Measurements from ENCODE around the gene KCNC3. TPM values are rescaled to one million over a fixed set of nuclear protein-coding genes. Genes with fewer than 3 reads are reported as not detected.
"Not testable (repeated sequence)": the region's sequence is repeated elsewhere in the genome, so short reads cannot be mapped to it uniquely, and the experiment has no call there.

Gene KCNC3
- total RNA-seq, 4 donors from 2014 or later: 1.5 to 3.1 (median 1.7) TPM

GRCh38 chr19:50349277-50350057, 20.3 kb upstream of the KCNC3 start:
- no peak overlapping the region for H3K27ac ChIP-seq
- H3K4me3 ChIP-seq: no peak overlapping the region
- 65% methylated on average over 19 of the region's 22 CpGs for WGBS
- no peaks in the 10 kb centered on the region for H3K36me3 ChIP-seq
- DNase-seq (ENCODE audit: low spot score in 2 of 2): no peak
- peaks cover 11% of the 10 kb centered on the region for H3K4me1 ChIP-seq
- no peak for TF ChIP-seq CTCF (IDR thresholded peaks at IDR 0.05)
- no peaks in the 10 kb centered on the region for H3K27me3 ChIP-seq
- H3K9me3 ChIP-seq: peaks cover 2% of the 10 kb centered on the region

- not testable (repeated sequence) for H3K36me3 ChIP-seq; DNase-seq (ENCODE audit: low spot score in 2 of 2); H3K9me3 ChIP-seq; H3K4me3 ChIP-seq; H3K27me3 ChIP-seq; H3K27ac ChIP-seq
- WGBS: 75% methylated on average over 8 of the region's 8 CpGs
- peaks cover 11% of the 10 kb centered on the region for H3K4me1 ChIP-seq
These were observed 18.0 kb upstream of the KCNC3 start for GRCh38 chr19:50347089-50347581.

GRCh38 chr19:50344661-50345318, 15.6 kb upstream of the KCNC3 start:
- WGBS: 86% methylated on average over 8 of the region's 8 CpGs
- Histone ChIP-seq H3K27me3 (no peaks in the 10 kb centered on the region), H3K27ac (no peak overlapping the region), H3K4me3 (no peak overlapping the region), H3K36me3 (no peaks in the 10 kb centered on the region), H3K4me1 (peaks cover 6% of the 10 kb centered on the region), H3K9me3 (peaks cover 3% of the 10 kb centered on the region)
- TF ChIP-seq POLR2AphosphoS5 (IDR thresholded peaks at IDR 0.05): no peak
- no peak for TF ChIP-seq CTCF (IDR thresholded peaks at IDR 0.05)
- no peak for TF ChIP-seq POLR2A (IDR thresholded peaks at IDR 0.05)
- no peak for TF ChIP-seq EP300 (IDR thresholded peaks at IDR 0.05)
- DNase-seq (ENCODE audit: low spot score in 2 of 2): no peak

GRCh38 chr19:50341091-50341564, 12.0 kb upstream of the KCNC3 start:
- TF ChIP-seq CTCF (IDR thresholded peaks at IDR 0.05): no peak
- no peak for TF ChIP-seq POLR2AphosphoS5 (IDR thresholded peaks at IDR 0.05)
- no peak for TF ChIP-seq POLR2A (IDR thresholded peaks at IDR 0.05)
- no peak for TF ChIP-seq EP300 (IDR thresholded peaks at IDR 0.05)
- 79% methylated on average over 2 of the region's 3 CpGs for WGBS
- no peaks in the 10 kb centered on the region for H3K4me1 ChIP-seq

GRCh38 chr19:50340331-50340730, 11.2 kb upstream of the KCNC3 start:
- TF ChIP-seq POLR2AphosphoS5 (IDR thresholded peaks at IDR 0.05): no peak
- no peak for TF ChIP-seq POLR2A (IDR thresholded peaks at IDR 0.05)
- TF ChIP-seq EP300 (IDR thresholded peaks at IDR 0.05): no peak
- TF ChIP-seq CTCF (IDR thresholded peaks at IDR 0.05): no peak
- Histone ChIP-seq H3K27me3 (no peaks in the 10 kb centered on the region), H3K36me3 (no peaks in the 10 kb centered on the region), H3K4me1 (no peaks in the 10 kb centered on the region), H3K9me3 (peaks cover 3% of the 10 kb centered on the region), H3K27ac (no peak overlapping the region), H3K4me3 (no peak overlapping the region)
- DNase-seq (ENCODE audit: low spot score in 2 of 2): no peak

More at GRCh38 chr19:50341091-50341564, 12.0 kb upstream of the KCNC3 start:
- no peak for DNase-seq (ENCODE audit: low spot score in 2 of 2)
- Histone ChIP-seq H3K27me3 (no peaks in the 10 kb centered on the region), H3K27ac (no peak overlapping the region), H3K9me3 (peaks cover 3% of the 10 kb centered on the region), H3K4me3 (no peak overlapping the region), H3K36me3 (no peaks in the 10 kb centered on the region)

- H3K36me3 ChIP-seq; DNase-seq (ENCODE audit: low spot score in 2 of 2); H3K9me3 ChIP-seq; H3K4me3 ChIP-seq; H3K27ac ChIP-seq: not testable (repeated sequence)
- Histone ChIP-seq H3K27me3 (peaks cover 28% of the 10 kb centered on the region), H3K4me1 (peaks cover 22% of the 10 kb centered on the region)
- 90% methylated on average over 6 of the region's 6 CpGs for WGBS
These were observed 7.9 kb upstream of the KCNC3 start for GRCh38 chr19:50337031-50337430.

Measured in suprapubic skin (tissue), 4 donors.